Hindlimb muscle (tissue), 1 donor: ENCODE results near the gene LPIN1. TPM values are rescaled to one million over a fixed set of nuclear protein-coding genes. Genes with fewer than 3 reads are reported as not detected.
A peak's percentile ranks its signal among the peaks of the same experiment; 100 is the strongest.
"Not testable (repeated sequence)": the region's sequence is repeated elsewhere in the genome, so short reads cannot be mapped to it uniquely, and the experiment has no call there.

Experiments used
- DNase-seq: peaks from one replicate; pipeline ENCODE4 v3.0.0-alpha.2; 2013
- polyA plus RNA-seq: library from polyadenylated mRNA; unstranded; fragments of 120-200 nt; gene quantifications from one replicate; pipeline ENCODE4 v1.2.1, GENCODE V29; 2013; ENCODE audit not compliant: insufficient read length

LPIN1 gene
- polyA plus RNA-seq, 1 donor: 22.6 TPM

GRCh38 chr2:11743846-11744553, 2.4 kb upstream of the LPIN1 start:
- DNase-seq: peak; percentile 94

GRCh38 chr2:11744631-11745394, 1.6 kb upstream of the LPIN1 start:
- DNase-seq: peak; percentile 38

GRCh38 chr2:11745613-11746375, 638 bp upstream of the LPIN1 start:
- no peak for DNase-seq

- peak; percentile 46 for DNase-seq
These were observed 501 bp downstream of the LPIN1 start for GRCh38 chr2:11746807-11747459.

GRCh38 chr2:11748018-11748860, 1.8 kb downstream of the LPIN1 start:
- DNase-seq: no peak

GRCh38 chr2:11748861-11749645, 2.6 kb downstream of the LPIN1 start:
- DNase-seq: no peak

- DNase-seq: no peak
These were observed 3.4 kb downstream of the LPIN1 start for GRCh38 chr2:11749646-11750349.

- no peak for DNase-seq
These were observed 4.0 kb downstream of the LPIN1 start for GRCh38 chr2:11750422-11750821.

GRCh38 chr2:11750917-11751316, 4.5 kb downstream of the LPIN1 start:
- DNase-seq: no peak

- DNase-seq: no peak
These were observed 6.5 kb downstream of the LPIN1 start for GRCh38 chr2:11752906-11753305.

- no peak for DNase-seq
These were observed 7.0 kb downstream of the LPIN1 start for GRCh38 chr2:11753452-11753885.

- no peak for DNase-seq
These were observed 7.7 kb downstream of the LPIN1 start for GRCh38 chr2:11753886-11754699.

GRCh38 chr2:11754700-11755015, 8.2 kb downstream of the LPIN1 start:
- DNase-seq: no peak

- no peak for DNase-seq
These were observed 10.7 kb downstream of the LPIN1 start for GRCh38 chr2:11757101-11757500.

GRCh38 chr2:11758187-11758586, 11.8 kb downstream of the LPIN1 start:
- no peak for DNase-seq

- DNase-seq: no peak
These were observed 12.2 kb downstream of the LPIN1 start for GRCh38 chr2:11758647-11759046.

GRCh38 chr2:11759182-11759975, 12.9 kb downstream of the LPIN1 start:
- not testable (repeated sequence) for DNase-seq

GRCh38 chr2:11761259-11761658, 14.8 kb downstream of the LPIN1 start:
- no peak for DNase-seq

GRCh38 chr2:11762031-11762430, 15.6 kb downstream of the LPIN1 start:
- no peak for DNase-seq
